Stimulated activated CD4-positive, alpha-beta T cell treated with anti-CD3 and anti-CD28 coated beads, Interleukin-4, amount 100 ng/mL, for 1 hour (primary cell): ENCODE results near the gene HSD11B1.
"Not testable (repeated sequence)": the region's sequence is repeated elsewhere in the genome, so short reads cannot be mapped to it uniquely, and the experiment has no call there.

Experiments used
- DNase-seq: peaks from one replicate; pipeline ENCODE4 v3.0.0-alpha.2; 2020

The HSD11B1 gene

GRCh38 chr1:209692296-209692695, 12.3 kb upstream of the HSD11B1 start:
- DNase-seq: no peak

- DNase-seq: peak; percentile 70
Measured at GRCh38 chr1:209692745-209693504, 11.7 kb upstream of the HSD11B1 start.

GRCh38 chr1:209696673-209697072, 8.0 kb upstream of the HSD11B1 start:
- no peak for DNase-seq

GRCh38 chr1:209697126-209697525, 7.5 kb upstream of the HSD11B1 start:
- no peak for DNase-seq

- not testable (repeated sequence) for DNase-seq
Measured at GRCh38 chr1:209700686-209701085, 4.0 kb upstream of the HSD11B1 start.

GRCh38 chr1:209702832-209703231, 1.8 kb upstream of the HSD11B1 start:
- no peak for DNase-seq

- DNase-seq: no peak
Measured at GRCh38 chr1:209703834-209704504, 677 bp upstream of the HSD11B1 start.

GRCh38 chr1:209705033-209705598, 470 bp downstream of the HSD11B1 start:
- DNase-seq: no peak

GRCh38 chr1:209706622-209707021, 2.0 kb downstream of the HSD11B1 start:
- no peak for DNase-seq

- no peak for DNase-seq
Measured at GRCh38 chr1:209707308-209707707, 2.7 kb downstream of the HSD11B1 start.

GRCh38 chr1:209708297-209708696, 3.7 kb downstream of the HSD11B1 start:
- no peak for DNase-seq

- DNase-seq: no peak
Measured at GRCh38 chr1:209710093-209710492, 5.4 kb downstream of the HSD11B1 start.

- DNase-seq: no peak
Measured at GRCh38 chr1:209710847-209711246, 6.2 kb downstream of the HSD11B1 start.

GRCh38 chr1:209714338-209714737, 9.7 kb downstream of the HSD11B1 start:
- no peak for DNase-seq

GRCh38 chr1:209715314-209715713, 10.7 kb downstream of the HSD11B1 start:
- no peak for DNase-seq

GRCh38 chr1:209717818-209718217, 13.2 kb downstream of the HSD11B1 start:
- no peak for DNase-seq

- no peak for DNase-seq
Measured at GRCh38 chr1:209720326-209720725, 15.7 kb downstream of the HSD11B1 start.

GRCh38 chr1:209720826-209721225, 16.2 kb downstream of the HSD11B1 start:
- DNase-seq: no peak

GRCh38 chr1:209721323-209721722, 16.7 kb downstream of the HSD11B1 start:
- no peak for DNase-seq

- DNase-seq: no peak
Measured at GRCh38 chr1:209723265-209723664, 18.6 kb downstream of the HSD11B1 start.

- peak; percentile 18 for DNase-seq
Measured at GRCh38 chr1:209723756-209724693, 19.4 kb downstream of the HSD11B1 start.

- no peak for DNase-seq
Measured at GRCh38 chr1:209727286-209727685, 22.6 kb downstream of the HSD11B1 start.

- DNase-seq: no peak
Measured at GRCh38 chr1:209727785-209728184, 23.1 kb downstream of the HSD11B1 start.
